Stimulated activated CD4-positive, alpha-beta T cell treated with anti-CD3 and anti-CD28 coated beads, Interleukin-1b, Interleukin-23, amount 100 ng/mL, for 24 hours (primary cell): ENCODE results near the gene GFRA1.

Experiments used
- DNase-seq, 4 experiments: peaks; one replicate each; pipeline ENCODE4 v3.0.0-alpha.2; 2020; ENCODE audit warnings: low read depth in 4 of 4, low spot score in 1 of 4

The GFRA1 gene

GRCh38 chr10:116132780-116133399 lies 140.1 kb downstream of the GFRA1 start:
- no peak for DNase-seq

GRCh38 chr10:116130006-116130405 lies 143.0 kb downstream of the GFRA1 start:
- DNase-seq = no peak

- no peak for DNase-seq
Measured at GRCh38 chr10:116126954-116127695, 145.9 kb downstream of the GFRA1 start.

GRCh38 chr10:116126239-116126638 lies 146.8 kb downstream of the GFRA1 start:
- DNase-seq = no peak

GRCh38 chr10:116125180-116125579 lies 147.8 kb downstream of the GFRA1 start:
- DNase-seq = no peak

- no peak for DNase-seq
Measured at GRCh38 chr10:116124777-116125176, 148.2 kb downstream of the GFRA1 start.

GRCh38 chr10:116122664-116123063 lies 150.3 kb downstream of the GFRA1 start:
- no peak for DNase-seq

GRCh38 chr10:116121640-116122525 lies 151.1 kb downstream of the GFRA1 start:
- DNase-seq = no peak

GRCh38 chr10:116120688-116121455 lies 152.1 kb downstream of the GFRA1 start:
- DNase-seq = no peak

GRCh38 chr10:116118847-116119246 lies 154.2 kb downstream of the GFRA1 start:
- no peak for DNase-seq

- no peak for DNase-seq
Measured at GRCh38 chr10:116115797-116116196, 157.2 kb downstream of the GFRA1 start.

GRCh38 chr10:116115036-116115641 lies 157.9 kb downstream of the GFRA1 start:
- DNase-seq = no peak

- no peak for DNase-seq
Measured at GRCh38 chr10:116113721-116114501, 159.1 kb downstream of the GFRA1 start.

GRCh38 chr10:116112232-116113231 lies 160.5 kb downstream of the GFRA1 start:
- no peak for DNase-seq

- DNase-seq = no peak
Measured at GRCh38 chr10:116111483-116112095, 161.4 kb downstream of the GFRA1 start.

- DNase-seq = no peak
Measured at GRCh38 chr10:116110736-116111135, 162.3 kb downstream of the GFRA1 start.

GRCh38 chr10:116109881-116110280 lies 163.1 kb downstream of the GFRA1 start:
- no peak for DNase-seq

- no peak for DNase-seq
Measured at GRCh38 chr10:116109481-116109880, 163.5 kb downstream of the GFRA1 start.
